ENCODE data around the gene SCNN1G. TPM values are rescaled to one million over a fixed set of nuclear protein-coding genes. Genes with fewer than 3 reads are reported as not detected.
"Not testable (repeated sequence)": the region's sequence is repeated elsewhere in the genome, so short reads cannot be mapped to it uniquely, and the experiment has no call there.

SCNN1G gene, protein sequence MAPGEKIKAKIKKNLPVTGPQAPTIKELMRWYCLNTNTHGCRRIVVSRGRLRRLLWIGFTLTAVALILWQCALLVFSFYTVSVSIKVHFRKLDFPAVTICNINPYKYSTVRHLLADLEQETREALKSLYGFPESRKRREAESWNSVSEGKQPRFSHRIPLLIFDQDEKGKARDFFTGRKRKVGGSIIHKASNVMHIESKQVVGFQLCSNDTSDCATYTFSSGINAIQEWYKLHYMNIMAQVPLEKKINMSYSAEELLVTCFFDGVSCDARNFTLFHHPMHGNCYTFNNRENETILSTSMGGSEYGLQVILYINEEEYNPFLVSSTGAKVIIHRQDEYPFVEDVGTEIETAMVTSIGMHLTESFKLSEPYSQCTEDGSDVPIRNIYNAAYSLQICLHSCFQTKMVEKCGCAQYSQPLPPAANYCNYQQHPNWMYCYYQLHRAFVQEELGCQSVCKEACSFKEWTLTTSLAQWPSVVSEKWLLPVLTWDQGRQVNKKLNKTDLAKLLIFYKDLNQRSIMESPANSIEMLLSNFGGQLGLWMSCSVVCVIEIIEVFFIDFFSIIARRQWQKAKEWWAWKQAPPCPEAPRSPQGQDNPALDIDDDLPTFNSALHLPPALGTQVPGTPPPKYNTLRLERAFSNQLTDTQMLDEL
- polyA plus RNA-seq (ENCODE audit: insufficient read length in 3 of 3) = 10 to 100 TPM; 43.7 to 45.6 (median 43.9) TPM

DNA sequence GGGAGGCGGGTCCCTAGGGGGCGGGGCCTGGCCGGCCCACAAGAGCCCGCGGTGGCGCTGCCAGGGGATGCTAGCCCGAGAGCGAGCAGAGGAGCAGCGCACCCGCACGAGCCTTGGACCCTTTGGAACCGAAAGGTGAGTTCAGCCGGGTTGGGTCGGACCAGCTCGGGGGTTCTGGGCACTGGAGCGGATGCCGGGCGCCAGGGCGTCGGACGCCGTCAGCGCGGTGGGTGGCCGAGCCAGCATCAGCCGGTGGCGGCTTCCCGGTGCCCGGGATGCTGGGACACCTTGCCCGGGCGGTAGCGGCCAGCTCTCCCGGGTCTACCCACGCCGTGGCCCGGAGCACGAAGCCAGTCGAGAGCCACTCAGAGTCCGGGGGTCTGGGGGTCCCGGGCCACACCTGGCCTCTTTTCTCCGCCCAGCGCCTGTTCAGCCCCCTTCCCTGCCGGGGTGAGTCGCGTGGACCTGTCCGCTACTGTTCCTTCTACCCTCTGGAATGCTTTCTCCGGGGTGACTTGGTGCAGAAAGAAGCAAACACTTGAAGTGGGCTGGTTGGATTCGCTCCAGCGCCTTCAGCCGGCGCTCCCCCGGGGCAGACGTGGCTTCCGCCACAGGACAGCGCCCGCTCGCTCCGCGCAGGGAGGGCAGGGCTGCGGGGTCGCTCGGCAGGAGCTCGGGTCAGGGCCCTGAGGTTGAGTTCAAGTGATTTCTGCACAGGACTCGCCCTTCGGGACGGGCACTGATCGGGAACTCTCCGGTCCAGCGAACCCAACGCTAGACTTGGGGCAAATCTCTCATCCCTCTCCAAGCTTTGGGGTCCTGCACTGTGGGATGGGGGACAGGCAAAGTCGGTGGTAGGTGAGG, at the start of gene SCNN1G:
Gene SCNN1G, plus strand, starts transcription at position 67 of the 864 bp plus-strand sequence. CDS start 3,527 bp downstream, outside the sequence.
- DNase-seq (ENCODE audit: low read depth in 3 of 3, low spot score in 2 of 3) = no peak

DNA sequence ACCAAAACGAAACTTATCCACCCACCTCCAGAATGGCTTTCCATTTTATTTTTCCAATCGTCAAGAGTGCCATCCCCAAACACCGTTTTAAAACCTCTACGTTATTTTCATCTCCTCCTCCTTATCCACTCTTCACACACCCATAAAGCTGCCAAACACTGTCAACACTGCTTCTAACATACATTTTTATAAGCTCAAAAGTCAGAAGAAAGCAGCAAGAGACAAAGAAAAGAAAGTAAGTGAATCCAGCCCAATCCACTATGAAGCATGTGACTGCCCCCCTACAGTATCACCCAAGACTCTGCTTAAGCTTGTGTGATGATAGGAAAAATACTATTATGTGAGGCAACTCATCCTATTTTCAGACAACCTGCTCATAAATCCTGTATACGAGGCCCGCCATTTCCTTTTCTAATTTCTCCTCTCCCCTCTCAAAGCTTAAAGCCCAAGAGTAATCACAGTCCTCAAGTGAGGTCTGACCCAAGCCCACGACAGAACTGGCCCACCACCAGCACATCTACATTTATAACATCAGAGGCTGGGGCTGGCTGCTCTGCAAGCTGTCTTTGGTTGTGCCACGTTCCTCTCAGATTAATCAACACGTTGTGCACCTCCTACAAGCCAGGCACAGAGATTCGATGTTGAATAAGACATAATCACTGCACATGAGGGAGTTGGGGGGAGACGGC, 49.6 kb upstream of the SCNN1G start:
- no peak for DNase-seq (ENCODE audit: low read depth in 3 of 3, low spot score in 2 of 3)

DNA sequence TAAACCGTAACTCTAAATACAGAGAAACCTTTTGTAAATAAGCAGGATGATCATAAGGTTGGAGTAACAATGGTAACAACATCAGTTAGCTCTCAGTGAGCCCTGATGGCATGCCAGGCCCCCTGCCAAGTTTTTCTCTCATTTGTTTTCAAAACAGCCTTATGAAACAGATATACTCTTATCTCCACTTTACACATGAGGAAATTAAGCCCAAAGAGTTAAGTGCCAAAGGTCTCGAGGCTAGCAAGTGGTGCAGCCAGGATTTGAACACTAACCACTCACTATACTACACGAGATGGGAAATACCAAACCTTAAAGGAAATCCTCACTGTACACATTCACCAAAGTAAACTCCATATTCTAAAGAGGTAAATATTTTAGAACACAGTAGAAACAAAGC, 48.3 kb upstream of the SCNN1G start:
- no peak for DNase-seq (ENCODE audit: low read depth in 3 of 3, low spot score in 2 of 3)

DNA sequence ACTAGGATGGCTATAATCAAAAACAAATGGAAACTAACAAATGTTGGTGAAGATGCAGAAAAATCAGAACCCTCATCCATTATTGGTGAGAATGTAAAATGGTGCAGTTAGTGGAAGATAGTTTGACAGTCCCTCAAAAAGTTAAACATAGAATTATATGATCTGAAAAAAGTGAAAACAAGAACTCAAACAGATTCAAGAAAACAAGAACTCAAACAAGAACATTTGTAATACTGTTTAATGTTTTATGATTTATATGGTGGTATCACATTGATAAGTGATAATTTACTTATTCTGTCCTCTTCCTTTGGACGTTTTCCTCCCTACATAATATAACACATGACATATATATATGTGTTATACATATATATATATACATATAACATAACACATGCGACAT, 45.3 kb upstream of the SCNN1G start:
- no peak for DNase-seq (ENCODE audit: low read depth in 3 of 3, low spot score in 2 of 3)

DNA sequence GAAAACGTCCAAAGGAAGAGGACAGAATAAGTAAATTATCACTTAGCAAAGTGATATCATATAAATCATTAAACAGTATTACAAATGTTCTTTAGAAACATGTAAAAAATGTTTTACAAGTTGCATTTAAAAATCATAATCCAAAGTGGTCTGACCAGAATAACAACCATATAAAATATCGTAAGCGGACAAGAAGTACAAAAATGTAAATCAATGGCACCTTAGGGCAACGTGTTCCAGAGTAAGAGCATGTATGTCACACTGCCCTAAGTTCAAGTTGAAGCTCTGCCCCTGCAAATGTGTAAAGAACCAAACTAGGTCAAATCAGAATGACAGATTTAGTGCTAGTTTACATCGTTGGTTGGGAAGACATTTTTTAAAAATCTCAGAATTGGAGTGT, 44.7 kb upstream of the SCNN1G start:
- no peak for DNase-seq (ENCODE audit: low read depth in 3 of 3, low spot score in 2 of 3)

DNA sequence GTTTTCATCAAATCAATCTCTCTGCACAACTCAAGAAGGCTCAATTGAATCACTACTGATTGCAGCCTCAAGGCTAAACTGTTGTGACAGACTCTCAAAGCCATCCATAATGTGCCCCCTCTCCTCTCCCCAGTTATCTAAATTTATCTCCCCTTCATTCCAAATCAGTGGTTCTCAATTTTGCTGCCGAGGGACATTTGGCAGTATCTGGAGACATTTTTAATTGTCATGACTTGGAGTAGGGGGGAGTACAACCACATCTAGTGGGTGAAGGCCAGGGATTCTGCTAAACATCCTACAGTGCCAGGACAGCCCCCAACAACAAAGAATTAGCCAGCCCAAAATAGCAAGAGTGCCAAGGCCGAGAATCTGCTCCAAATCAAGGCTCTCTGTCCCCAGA, 42.4 kb upstream of the SCNN1G start:
- no peak for DNase-seq (ENCODE audit: low read depth in 3 of 3, low spot score in 2 of 3)

DNA sequence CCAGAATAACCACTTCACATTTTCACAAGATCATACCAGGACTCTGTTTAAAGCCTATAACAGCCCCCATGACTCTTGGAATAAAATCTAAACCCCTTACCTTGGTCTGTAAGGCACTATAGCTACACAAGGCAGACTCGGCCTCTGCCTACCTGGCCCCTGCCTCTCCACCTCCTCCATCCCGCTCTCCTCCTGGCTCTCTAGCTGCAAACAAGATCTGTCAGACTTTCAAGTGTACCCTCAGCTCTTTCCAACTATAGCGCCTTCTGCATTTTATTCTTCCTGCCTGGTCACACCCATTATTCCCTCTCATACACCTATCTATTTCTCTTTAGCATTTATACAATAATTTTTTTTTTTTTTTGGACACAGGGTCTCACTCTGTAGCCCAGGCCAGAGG, 41.5 kb upstream of the SCNN1G start:
- DNase-seq (ENCODE audit: low read depth in 3 of 3, low spot score in 2 of 3) = no peak

DNA sequence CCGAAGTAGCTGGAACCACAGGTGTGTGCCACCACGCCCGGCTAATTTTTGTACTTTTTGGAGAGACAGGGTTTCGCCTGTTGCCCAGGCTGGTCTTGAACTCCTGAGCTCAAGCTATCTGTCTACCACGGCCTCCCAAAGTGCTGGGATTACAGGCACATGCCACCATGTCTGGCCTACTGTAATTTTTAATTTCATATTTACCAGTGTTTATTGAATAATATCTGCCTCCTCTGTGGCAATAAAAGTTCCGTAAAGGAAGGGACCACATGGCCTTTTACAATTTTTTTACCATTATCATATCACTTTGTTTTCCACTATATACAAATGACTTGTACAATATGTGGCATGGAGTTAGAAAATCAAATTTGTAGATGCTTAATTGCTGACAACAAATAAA, 41.0 kb upstream of the SCNN1G start:
- no peak for DNase-seq (ENCODE audit: low read depth in 3 of 3, low spot score in 2 of 3)

DNA sequence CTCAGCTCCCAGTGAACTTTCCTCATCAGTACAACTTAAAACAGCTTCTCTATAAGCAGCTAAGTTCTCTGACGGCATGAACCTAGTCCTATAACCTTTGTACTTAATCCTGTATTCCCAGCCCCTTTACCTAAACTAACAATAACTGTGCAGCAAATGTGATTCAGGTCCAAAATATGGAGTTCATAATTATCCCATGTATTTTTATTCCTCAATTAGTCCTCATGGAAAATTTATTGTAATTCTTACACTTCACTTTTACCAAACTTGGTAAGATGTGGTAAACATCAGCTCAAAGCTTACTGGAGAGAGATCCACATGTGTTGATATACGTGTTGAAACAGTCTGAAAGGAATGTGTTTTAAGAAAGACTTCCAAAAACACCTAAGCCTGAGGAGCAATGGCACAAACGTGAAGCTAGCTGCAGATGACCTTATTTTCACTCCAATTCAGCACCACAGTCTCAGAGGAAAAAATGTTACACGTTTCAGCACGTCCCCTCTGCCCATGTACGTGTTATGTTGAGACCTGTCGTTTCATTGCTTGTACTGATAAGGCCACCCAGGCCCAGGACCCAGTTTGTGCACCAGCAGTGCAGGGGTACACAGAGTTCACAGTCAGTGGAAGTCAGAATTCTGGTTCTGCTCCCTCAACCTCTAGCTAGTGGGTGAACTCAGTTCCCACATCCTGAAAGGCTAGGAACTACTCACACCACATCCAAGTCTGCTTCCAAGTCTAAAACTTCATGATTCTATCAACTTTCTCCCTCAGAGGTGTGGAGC, 40.4 kb upstream of the SCNN1G start:
- DNase-seq (ENCODE audit: low read depth in 3 of 3, low spot score in 2 of 3) = no peak

DNA sequence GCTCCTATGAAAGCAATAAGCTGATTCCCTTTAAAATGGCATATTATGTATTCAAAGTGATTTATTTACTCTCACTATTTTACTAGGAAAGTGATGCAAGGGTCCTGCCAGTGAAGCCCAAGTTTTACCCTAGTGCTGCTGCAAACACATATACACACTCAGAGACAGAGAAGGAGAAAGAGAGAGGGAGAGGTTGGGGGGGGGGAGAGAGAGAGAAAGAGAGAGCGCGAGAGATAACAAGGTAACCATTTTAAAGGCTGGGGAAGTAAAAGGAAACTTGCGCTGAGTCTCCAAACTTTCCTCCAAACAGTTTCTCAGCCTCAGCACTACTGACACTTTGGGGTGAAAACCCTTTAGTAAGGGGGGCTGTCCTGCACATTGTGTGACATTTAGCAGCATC, 39.2 kb upstream of the SCNN1G start:
- DNase-seq (ENCODE audit: low read depth in 3 of 3, low spot score in 2 of 3) = no peak

DNA sequence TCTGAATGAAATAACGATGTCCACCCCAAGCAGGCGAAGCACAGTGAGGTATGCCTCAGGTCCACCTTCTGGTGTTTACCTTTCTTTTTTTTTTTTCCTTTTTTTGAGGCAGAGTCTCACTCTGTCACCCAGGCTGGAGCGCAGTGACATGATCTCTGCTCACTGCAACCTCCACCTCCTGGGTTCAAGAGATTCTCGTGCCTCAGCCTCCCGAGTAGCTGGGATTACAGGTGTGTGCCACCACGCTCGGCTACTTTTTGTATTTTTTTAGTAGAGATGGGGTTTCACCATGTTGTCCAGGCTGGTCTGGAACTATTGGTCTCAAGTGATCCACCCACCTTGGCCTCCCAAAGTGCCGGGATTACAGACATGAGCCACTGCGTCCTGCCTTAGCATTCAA, 38.2 kb upstream of the SCNN1G start:
- not testable (repeated sequence) for DNase-seq (ENCODE audit: low read depth in 3 of 3, low spot score in 2 of 3)

DNA sequence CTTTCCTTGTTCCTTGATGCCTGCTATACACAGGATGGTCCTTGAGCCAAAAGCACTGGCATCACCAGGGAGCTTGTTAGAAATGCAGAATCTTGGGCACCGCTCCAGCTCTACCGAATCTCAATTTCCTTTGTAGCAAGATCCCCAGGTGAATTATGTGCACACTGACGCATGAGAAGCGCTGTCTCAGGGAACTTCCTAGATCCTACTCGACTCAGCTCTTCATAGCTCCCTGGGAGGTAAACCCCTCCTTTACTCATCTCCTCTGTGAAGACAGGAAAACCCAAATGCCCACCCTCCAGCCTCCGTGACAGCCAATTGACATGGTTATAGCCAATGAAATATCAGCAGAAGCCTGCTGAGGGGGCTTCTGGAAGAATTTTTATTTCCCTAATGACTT, 37.4 kb upstream of the SCNN1G start:
- no peak for DNase-seq (ENCODE audit: low read depth in 3 of 3, low spot score in 2 of 3)

DNA sequence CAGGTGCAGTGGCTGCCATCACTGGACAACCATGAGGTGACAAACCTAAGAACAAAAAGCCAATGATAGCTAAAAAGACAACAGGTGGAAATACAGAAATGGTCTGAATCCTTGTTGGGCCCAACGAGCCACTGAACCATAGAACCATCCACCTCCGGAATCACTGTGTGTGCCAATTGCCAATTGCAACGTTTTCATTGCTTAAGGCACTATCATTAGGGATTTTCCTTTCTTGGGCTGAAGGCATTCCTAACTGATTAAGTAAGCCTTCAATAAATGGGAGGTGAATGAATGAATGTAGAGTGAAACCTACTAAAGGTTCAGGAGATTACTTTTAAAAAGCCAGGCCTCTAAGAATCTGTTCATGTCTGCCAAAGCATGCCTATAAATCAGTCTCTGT, 36.9 kb upstream of the SCNN1G start:
- DNase-seq (ENCODE audit: low read depth in 3 of 3, low spot score in 2 of 3) = no peak

DNA sequence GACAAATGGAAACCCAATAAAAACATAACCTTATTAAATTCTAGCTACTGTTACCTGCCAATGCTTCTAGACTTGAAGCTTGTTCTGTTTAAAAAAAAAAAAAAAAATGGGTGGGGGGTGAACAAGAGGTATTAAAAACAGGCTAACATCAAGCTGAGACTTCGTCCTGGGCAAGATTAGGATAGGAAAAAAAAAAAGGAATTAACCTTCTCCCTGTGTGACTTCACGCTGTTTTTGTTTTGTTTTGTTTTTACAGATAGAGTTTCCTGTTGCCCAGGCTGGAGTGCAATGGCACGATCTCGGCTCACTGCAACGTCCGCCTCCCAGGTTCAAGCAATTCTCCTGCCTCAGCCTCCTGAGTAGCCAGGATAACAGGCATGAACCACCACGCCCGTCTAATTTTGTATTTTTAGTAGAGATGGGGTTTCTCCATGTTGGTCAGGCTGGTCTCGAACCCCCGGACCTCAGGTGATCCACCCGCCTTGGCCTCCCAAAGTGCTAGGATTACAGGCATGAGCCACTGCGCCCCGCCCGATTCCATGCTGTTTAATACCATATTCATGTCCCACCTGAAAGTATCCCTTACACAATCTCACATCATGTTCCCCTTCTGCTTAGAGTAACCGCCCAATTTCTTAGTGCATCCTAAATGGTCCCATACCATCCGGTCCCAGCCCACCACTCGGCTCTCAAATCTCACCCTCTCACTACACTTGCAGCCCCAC, 35.5 kb upstream of the SCNN1G start:
- no peak for DNase-seq (ENCODE audit: low read depth in 3 of 3, low spot score in 2 of 3)

DNA sequence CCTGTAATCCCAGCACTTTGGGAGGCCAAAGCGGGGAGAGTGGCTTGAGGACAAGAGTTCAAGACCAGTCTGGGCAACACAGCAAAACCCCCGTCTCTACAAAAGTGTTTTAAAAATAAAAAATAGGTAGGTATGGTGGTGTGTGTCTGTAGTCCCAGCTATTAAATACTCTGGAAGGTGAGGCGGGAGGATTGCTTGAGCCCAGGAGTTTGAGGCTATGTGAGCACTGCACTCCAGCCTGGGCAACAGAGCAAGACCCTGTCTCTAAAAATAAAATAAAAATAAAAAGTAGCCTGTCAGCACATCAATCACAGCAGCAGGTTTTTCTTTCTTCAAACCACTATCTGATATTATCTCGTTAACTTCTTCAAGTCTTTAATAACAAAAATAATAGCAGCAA, 34.9 kb upstream of the SCNN1G start:
- DNase-seq (ENCODE audit: low read depth in 3 of 3, low spot score in 2 of 3) = no peak

DNA sequence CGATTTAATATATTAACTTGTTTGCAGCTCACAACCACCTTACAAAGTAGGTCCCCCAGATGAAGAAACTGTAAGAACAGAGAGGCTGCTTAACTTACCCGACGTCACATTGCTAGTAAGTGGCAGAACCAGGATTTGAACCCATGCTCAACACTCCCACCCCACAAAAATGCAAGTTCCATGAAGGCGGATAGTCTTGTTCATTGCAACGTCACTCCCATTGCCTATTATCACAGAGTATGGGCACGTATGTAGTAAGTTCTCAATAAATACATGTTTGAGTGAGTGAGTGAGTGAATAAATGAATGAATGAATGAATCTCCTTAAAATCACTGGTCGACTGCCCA, 34.4 kb upstream of the SCNN1G start:
- DNase-seq (ENCODE audit: low read depth in 3 of 3, low spot score in 2 of 3) = no peak

DNA sequence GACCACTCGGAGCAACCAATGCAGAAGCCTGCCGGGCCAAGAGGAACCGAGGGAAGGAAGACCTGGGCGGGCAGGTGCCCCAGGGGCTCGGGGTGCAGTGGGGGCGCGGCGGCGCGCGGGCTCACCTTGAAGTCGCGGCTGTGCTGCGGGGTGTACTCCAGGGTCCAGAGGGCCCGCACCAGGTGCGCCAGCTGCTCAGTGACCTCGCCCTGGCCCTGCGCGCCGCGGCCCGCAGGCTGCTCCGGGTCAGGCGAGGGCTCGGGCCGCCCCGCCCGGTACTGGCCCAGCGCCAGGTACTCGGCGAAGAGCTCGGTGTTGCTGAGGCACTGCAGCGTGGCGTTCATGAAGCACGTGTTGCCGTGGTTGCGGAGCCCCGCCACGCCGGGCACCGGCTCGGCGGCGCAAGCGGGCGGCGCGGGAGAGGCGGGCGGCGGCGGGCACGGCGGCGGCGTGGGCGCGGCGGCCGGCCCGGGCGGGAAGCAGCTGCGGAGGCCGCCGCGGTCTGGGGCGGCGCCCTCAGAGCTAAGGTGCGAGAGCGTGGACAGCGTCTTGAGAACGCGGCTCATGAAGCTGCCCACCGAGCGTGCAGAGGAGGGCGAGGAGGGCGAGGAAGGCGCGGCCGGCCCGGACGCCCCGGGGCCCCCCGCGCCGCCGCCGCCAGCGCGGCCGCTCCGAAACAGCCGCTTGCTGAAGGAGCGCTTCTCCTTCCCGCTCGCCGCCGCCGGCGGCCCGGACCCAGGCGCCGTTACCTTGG, 33.9 kb upstream of the SCNN1G start:
- no peak for DNase-seq (ENCODE audit: low read depth in 3 of 3, low spot score in 2 of 3)

DNA sequence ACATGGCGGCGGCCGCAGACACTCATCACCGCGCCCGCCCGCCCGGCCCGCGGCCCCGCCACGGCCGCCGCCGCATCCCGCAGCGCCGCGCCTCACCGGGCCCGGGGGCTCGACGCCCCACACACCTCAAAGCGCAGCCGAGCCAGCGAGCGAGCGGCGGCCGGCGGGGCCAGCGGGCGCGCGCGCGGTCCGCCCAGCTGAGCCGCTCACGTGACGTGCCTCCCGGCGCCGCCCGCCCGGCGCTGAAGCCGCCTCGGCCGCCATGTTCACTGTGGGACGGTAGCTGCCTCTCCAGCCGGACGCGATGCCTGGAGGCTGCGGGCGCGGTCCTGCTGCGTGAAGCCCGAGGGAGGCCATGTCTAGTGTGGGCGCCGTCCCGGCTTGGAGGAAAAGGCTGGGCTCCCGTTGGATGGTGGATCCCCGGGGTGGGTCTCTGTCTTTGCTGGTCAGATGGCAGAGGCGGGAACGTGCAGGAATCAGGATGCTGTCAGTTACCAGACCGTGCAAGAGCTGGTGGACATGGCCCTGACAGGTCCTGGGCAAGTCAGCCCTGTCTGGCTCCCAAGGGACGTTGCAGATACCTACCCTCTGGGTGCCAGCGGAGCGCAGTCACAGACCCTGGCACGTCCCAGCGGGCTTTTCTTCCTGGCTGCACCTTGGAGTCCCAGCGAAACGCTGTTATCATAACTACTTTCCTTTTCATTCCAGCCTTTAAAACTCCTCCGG, 33.1 kb upstream of the SCNN1G start, which contains the start of gene USP31:
Gene USP31, minus strand, starts transcription at position 186 of the 726 bp plus-strand sequence. Its CDS starts 182 bp downstream, at position 4.
- DNase-seq (ENCODE audit: low read depth in 3 of 3, low spot score in 2 of 3) = peak; percentile 65 to 87 (median 81)
